Parathyroid adenoma (tissue), 2 donors: Measurements from ENCODE around the gene CLIC4.

Experiments
- H2AFZ ChIP-seq: fragments of 300-600 bp; sonication (generic); one replicate; pipeline ENCODE4 v1.7.0; 2017; ENCODE audit warnings: antibody characterized with exemption, mild to moderate bottlenecking
- H3K27ac ChIP-seq: fragments of 300-600 bp; sonication (generic); one replicate; pipeline ENCODE4 v1.7.0; 2017
- H3K27me3 ChIP-seq: fragments of 300-600 bp; sonication (generic); one replicate; pipeline ENCODE4 v1.7.0; 2017; ENCODE audit warnings: low read length; ENCODE audit not compliant: control insufficient read depth, insufficient read depth
- H3K36me3 ChIP-seq: fragments of 300-600 bp; sonication (generic); one replicate; pipeline ENCODE4 v1.7.0; 2017; ENCODE audit warnings: low read length; ENCODE audit not compliant: control insufficient read depth, insufficient read depth
- H3K4me1 ChIP-seq: fragments of 300-600 bp; sonication (generic); one replicate; pipeline ENCODE4 v1.7.0; 2017; ENCODE audit warnings: control low read depth
- H3K4me2 ChIP-seq: fragments of 300-600 bp; sonication (generic); one replicate; pipeline ENCODE4 v1.7.0; 2017; ENCODE audit warnings: low read length
- H3K4me3 ChIP-seq: fragments of 300-600 bp; sonication (generic); one replicate; pipeline ENCODE4 v1.7.0; 2017; ENCODE audit warnings: low read depth, low read length
- H3K79me2 ChIP-seq: fragments of 300-600 bp; sonication (generic); one replicate; pipeline ENCODE4 v1.7.0; 2017; ENCODE audit warnings: control low read depth
- H3K9ac ChIP-seq: fragments of 300-600 bp; sonication (generic); one replicate; pipeline ENCODE4 v1.7.0; 2017; ENCODE audit warnings: mild to moderate bottlenecking
- H3K9me3 ChIP-seq: fragments of 300-600 bp; sonication (generic); one replicate; pipeline ENCODE4 v1.7.0; 2017; ENCODE audit warnings: low read length; ENCODE audit not compliant: control insufficient read depth
- CTCF ChIP-seq: fragments of 300-600 bp; sonication (generic); IDR thresholded peaks from one replicate; pipeline ENCODE4 v1.7.0; 2017; ENCODE audit warnings: antibody characterized with exemption, mild to moderate bottlenecking
- donor health status: primary hyperparathyroidism.

CLIC4 gene

DNA sequence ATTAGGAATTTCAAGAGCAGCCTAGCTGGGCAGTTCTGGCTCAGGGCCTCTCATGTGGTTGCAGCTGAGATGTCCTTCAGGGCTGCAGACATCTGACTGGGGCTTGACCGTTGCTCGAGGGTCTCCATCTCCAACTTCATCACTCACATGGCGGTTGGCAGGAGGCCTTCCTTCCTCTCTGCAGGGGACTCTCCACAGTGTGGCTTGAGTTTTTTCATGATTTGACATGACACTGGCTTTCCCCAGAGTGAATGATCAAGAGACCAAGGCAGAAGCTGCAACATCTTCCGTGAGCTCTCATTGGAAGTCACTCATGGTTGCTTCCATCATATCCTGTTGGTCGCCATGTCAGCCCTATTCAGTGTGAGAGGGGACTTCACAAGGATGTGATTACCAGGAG is 110.2 kb downstream of the CLIC4 start:
- H3K36me3 ChIP-seq: no peaks in the 10 kb centered on the region
- no peak overlapping the region for H3K9ac ChIP-seq
- H3K9me3 ChIP-seq: no peaks in the 10 kb centered on the region
- no peaks in the 10 kb centered on the region for H3K27me3 ChIP-seq
- no peaks in the 10 kb centered on the region for H3K4me1 ChIP-seq
- no peaks in the 10 kb centered on the region for H3K79me2 ChIP-seq
- H3K4me3 ChIP-seq: no peak overlapping the region
- no peak for TF ChIP-seq CTCF
- no peak overlapping the region for H3K27ac ChIP-seq
- no peak overlapping the region for H3K4me2 ChIP-seq
- H2AFZ ChIP-seq: no peak overlapping the region

GRCh38 chr1:24856787-24857506 is 111.7 kb downstream of the CLIC4 start:
- Histone ChIP-seq H3K27me3 (no peaks in the 10 kb centered on the region), H3K9ac (no peak overlapping the region), H3K36me3 (no peaks in the 10 kb centered on the region), H2AFZ (no peak overlapping the region), H3K79me2 (no peaks in the 10 kb centered on the region), H3K4me2 (no peak overlapping the region), H3K4me3 (no peak overlapping the region), H3K27ac (no peak overlapping the region), H3K4me1 (no peaks in the 10 kb centered on the region), H3K9me3 (no peaks in the 10 kb centered on the region)
- no peak for TF ChIP-seq CTCF

GRCh38 chr1:24857507-24858133 is 112.4 kb downstream of the CLIC4 start:
- no peaks in the 10 kb centered on the region for H3K79me2 ChIP-seq
- no peak overlapping the region for H2AFZ ChIP-seq
- H3K4me2 ChIP-seq: no peak overlapping the region
- H3K27me3 ChIP-seq: no peaks in the 10 kb centered on the region
- no peak overlapping the region for H3K9ac ChIP-seq
- H3K9me3 ChIP-seq: no peaks in the 10 kb centered on the region
- no peak for TF ChIP-seq CTCF
- no peaks in the 10 kb centered on the region for H3K36me3 ChIP-seq
- no peak overlapping the region for H3K4me3 ChIP-seq
- H3K4me1 ChIP-seq: no peaks in the 10 kb centered on the region
- H3K27ac ChIP-seq: no peak overlapping the region

DNA sequence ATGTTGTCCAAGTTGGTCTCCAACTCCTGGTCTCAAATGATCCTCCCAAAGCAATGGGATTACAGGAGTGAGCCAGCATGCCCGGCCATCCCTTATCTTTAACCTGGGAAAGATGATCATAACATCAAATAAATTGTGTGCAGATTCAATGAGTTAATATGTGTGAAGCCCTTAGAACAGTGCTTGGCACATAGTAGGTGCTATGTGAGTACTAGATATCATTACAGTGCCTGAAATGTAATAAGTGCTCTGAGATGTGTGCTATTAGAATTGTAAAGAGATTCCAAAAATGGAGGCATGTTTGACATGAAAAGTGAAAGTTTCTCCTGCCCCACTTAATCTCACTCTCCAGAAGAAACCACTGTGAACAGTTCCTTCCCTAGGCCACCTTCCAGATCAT is 113.0 kb downstream of the CLIC4 start:
- Histone ChIP-seq H3K9me3 (no peaks in the 10 kb centered on the region), H3K4me3 (no peak overlapping the region), H3K4me2 (no peak overlapping the region), H3K4me1 (no peaks in the 10 kb centered on the region), H3K36me3 (no peaks in the 10 kb centered on the region), H3K9ac (no peak overlapping the region), H2AFZ (no peak overlapping the region), H3K27me3 (no peaks in the 10 kb centered on the region), H3K79me2 (no peaks in the 10 kb centered on the region), H3K27ac (no peak overlapping the region)
- no peak for TF ChIP-seq CTCF
